HG03060 (cell line): ENCODE data around the gene AOC1.

Experiments
- ATAC-seq: cut with Tn5 transposase; IDR thresholded peaks from one replicate; pipeline ENCODE4 v1.9.1; 2021; ENCODE audit warnings: low read depth, moderate number of reproducible peaks; ENCODE audit not compliant: unreplicated experiment

Gene AOC1

DNA sequence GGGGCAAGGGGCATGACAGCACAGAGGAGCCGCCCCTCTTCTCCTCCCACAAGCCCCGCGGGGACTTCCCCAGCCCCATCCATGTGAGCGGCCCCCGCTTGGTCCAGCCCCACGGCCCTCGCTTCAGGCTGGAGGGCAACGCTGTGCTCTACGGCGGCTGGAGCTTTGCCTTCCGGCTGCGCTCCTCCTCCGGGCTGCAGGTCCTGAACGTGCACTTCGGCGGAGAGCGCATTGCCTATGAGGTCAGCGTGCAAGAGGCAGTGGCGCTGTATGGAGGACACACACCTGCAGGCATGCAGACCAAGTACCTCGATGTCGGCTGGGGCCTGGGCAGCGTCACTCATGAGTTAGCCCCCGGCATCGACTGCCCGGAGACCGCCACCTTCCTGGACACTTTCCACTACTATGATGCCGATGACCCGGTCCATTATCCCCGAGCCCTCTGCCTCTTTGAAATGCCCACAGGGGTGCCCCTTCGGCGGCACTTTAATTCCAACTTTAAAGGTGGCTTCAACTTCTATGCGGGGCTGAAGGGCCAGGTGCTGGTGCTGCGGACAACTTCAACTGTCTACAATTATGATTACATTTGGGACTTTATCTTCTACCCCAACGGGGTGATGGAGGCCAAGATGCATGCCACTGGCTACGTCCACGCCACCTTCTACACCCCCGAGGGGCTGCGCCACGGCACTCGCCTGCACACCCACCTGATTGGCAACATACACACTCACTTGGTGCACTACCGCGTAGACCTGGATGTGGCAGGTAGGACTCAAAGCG, 5.1 kb downstream of the AOC1 start:
- no peak for ATAC-seq

DNA sequence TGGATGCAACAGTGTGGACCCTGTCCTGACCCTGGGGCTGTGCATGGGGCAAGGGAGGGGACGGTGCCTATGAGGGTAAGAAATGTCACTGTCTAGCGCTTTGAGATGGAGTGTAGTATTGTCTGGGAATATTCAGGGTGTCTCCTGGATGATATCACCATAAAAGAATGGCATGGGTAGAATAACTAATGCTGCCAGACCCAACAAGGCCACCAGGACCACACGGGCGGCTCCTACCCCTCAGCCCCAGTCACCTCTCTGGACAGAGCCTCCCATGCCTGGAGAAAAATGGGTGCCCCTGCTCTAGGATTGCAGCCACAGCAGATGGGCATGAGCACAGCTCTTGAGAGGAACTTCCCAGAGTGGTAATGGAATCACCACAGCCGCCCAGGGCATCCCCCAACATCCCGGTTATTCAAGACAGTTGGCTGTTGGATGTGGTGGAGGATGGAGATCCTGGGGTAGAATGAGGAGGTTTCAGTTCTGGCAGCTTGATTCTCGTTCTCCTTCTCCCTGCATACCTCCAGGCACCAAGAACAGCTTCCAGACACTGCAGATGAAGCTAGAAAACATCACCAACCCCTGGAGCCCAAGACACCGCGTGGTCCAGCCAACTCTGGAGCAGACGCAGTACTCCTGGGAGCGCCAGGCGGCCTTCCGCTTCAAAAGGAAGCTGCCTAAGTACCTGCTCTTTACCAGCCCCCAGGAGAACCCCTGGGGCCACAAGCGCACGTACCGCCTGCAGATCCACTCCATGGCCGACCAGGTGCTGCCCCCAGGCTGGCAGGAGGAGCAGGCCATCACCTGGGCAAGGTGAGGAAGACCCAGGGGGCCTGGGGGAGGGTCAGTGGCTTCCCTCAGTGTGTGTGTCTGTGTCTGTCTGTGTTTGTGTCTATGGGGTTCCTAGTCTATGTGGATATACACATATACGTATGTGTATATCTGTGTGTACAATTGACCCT, 6.2 kb downstream of the AOC1 start:
- no peak for ATAC-seq

DNA sequence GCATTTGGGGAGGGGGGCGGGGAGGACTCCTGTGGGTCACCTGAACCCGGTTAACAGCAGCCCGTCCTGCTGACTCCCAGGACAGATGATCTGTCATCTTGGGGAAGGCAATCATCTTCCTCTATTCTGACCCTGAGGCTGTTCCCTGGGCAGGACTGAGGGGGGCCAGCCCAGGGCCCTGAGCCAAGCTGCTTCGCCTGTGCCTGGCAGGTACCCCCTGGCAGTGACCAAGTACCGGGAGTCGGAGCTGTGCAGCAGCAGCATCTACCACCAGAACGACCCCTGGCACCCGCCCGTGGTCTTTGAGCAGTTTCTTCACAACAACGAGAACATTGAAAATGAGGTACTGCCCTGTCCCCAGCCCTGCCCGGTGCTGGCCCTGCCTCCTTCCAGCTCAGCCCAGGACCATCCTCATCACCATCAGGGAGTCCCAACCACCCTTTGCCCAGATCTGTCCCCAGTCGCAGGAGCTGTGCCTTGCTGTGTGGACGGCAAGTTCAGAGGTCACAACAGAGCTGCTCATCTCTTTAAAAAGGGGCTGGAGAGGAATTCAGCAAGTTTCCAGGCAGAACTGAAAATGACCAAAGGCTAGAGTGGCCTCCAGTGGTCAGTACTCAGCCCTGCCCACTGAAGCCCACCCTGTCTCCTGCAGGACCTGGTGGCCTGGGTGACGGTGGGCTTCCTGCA, 8.1 kb downstream of the AOC1 start:
- ATAC-seq, result no peak

DNA sequence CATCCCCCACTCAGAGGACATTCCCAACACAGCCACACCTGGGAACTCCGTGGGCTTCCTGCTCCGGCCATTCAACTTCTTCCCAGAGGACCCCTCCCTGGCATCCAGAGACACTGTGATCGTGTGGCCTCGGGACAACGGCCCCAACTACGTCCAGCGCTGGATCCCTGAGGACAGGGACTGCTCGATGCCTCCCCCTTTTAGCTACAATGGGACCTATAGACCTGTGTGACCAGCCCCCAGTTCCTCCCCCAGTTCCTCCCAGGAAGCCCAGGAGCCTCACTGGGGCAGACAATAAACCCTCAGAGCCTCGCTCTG, 8.6 kb downstream of the AOC1 start:
- ATAC-seq, result no peak

DNA sequence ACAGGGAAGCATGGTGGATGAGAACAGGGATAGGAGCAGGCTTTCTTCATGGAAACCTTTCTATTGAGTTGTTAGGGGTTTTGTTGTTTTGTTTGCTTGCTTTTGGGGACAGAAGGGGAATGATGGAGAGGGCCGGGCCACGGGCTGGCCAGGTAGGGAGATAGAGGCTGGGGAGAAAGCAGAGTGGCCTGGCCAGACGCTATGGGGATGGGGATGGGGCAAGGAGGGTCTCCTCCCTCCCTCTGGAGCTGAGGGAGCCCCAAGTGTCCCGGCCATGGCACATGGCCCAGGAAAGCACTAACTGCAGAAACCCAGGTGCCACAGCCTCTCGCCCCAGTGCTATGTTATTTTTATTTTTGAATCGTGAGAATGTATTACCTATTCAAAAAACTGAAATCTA, 10.0 kb downstream of the AOC1 start:
- ATAC-seq, result no peak

DNA sequence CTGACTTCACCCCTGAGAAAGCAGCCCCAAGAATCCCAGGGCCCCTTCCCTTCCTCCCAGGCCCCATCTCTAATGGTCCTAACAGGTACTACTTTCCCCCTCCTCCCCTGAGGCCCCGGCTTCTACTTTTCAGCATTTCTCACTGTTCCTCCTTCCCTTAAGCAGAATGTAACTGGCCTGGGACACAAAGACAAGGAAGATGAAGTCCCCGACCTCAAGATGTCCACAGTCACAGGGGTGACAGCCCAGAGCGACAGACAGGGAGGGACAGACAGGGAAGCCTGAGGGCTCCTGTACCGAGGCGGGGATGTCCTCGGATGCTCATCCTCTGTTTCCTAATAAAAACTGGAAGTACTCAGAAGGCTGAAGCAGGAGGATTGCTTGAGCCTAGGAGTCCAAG, 11.6 kb downstream of the AOC1 start:
- no peak for ATAC-seq

DNA sequence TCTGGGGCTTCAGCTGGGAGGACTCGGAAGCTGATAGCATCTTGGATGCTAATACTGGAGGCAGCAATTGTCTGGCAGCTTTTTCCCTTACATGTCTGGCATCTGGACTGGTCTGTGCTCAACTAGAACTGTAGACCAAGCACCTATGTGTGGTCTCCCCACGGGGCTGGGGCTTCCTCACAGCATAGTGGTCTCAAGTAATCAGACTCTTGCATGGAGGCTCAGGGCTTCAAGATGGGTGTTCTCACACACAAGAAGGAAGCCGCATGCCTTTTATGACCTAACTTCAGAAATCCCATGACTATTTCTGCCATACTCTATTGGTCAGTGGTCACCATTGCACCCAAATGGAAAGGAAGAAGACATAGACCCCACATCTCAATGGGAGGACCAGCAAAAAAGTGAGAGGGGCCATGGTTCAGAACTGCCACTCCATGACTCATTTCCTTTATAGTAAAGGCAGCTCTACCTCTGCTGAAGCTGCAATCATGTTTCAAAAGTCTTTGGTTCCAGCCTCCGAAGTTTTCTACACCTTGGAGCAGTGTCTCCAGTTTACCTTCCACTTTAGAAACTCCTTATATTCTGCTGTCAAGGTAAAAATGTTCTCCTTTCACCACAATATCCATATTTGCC, 14.7 kb downstream of the AOC1 start:
- no peak for ATAC-seq

DNA sequence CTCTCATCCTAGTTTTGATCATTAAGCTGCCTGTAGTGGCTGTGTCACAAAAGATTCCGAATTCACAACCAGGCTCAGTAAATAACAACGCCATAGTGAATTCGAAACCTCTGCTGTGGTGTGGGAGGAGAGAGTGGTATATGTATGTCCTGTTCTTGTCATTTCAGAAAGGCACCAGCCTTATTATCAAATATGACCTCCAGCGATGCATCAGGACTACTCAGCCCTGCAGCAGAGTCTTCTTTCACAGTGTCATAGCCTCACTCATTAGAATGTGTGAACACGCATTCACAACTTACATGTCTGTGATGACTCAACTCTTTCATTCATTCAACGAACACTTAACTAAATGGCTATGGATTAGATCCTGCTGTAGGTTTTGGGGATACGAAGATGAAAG, 15.3 kb downstream of the AOC1 start:
- no peak for ATAC-seq

DNA sequence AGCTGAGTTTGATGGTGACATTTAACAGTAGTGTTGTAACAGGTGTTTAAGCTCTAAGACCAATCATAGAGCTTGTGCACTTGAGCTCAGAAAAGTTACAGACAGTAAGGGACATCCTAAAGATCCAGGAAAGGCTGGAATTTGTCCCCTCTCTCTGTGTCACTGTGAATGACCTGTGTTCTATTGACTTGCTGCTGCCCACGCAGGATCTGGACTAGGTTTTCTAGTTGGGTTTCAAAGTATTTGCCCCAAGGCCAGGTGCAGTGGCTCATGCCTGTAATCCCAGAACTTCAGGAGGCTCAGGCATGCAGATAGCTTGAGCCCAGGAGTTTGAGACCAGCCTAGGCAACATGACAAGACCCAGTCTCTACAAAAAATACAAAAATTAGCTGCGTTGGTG, 17.1 kb downstream of the AOC1 start:
- ATAC-seq, result no peak

DNA sequence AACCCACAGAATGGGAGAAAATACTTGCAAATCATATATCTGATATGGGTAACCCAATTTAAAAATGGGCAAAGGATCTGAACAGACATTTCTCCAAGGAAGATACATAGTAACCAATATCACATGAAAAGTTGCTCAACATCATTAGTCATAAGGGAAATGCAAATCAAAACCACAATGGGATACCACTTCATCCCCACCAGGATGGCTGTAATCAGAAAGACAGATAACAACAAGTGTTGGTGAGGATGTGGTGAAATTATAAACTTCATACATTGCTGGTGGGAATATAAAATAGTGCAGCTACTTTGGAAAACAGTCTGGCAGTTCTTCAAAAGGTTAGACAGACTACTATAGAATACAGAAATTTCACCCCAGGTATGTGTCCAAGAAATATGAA, 19.3 kb downstream of the AOC1 start:
- ATAC-seq, result no peak

DNA sequence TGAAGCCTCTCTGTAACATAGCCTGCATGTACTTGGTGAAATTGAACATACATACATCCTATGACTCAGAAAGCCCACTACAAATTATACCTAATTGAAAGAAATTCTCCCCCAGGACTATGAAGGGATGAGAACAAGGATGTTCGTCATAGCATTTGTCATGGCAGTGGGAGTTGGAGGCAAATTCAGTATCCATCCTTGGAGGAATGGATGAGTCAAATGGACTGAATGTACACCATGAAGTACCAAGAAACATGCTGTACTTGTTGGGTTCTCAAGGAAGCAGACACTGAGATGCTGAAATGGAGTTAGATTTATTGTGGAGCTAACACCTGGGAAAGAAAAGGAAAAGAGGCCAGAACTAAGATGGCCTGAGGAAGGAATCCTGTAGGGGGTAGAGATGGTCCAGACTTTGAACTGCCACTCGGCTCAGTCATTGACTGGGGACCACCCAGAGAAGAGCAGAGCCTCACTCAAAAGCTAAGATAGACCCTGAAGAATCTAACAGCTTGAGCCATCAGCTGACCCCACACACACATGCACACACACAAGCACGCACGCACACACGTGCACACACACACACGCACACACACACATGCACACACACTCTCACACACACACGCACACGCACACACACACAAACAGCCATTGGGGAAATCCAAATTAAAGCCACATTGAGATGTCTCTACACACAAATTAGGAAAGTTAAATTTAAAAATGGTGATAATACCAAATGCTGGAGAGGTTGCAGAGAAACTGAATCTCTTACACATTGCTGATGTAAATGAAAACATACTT, 22.3 kb downstream of the AOC1 start:
- ATAC-seq, result no peak

DNA sequence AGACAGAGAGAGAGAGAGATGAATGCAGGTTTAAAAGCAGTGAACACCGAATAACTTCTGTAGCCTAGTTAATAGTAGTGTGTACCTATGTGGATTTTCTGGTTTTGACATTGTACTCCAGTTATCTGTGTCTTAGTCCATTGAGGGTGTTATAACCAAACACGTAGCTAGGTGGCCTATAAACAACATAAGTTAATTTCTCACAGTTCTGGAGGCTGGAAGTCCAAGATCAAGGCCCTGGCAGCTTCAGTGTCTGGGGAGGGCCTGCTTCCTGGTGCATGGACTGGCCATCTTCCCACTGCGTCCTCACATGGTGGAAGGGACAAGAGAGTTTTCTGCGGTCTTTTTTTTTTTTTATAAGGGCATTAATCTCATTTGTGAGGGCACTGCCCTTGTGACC, 23.5 kb downstream of the AOC1 start:
- ATAC-seq, result no peak

DNA sequence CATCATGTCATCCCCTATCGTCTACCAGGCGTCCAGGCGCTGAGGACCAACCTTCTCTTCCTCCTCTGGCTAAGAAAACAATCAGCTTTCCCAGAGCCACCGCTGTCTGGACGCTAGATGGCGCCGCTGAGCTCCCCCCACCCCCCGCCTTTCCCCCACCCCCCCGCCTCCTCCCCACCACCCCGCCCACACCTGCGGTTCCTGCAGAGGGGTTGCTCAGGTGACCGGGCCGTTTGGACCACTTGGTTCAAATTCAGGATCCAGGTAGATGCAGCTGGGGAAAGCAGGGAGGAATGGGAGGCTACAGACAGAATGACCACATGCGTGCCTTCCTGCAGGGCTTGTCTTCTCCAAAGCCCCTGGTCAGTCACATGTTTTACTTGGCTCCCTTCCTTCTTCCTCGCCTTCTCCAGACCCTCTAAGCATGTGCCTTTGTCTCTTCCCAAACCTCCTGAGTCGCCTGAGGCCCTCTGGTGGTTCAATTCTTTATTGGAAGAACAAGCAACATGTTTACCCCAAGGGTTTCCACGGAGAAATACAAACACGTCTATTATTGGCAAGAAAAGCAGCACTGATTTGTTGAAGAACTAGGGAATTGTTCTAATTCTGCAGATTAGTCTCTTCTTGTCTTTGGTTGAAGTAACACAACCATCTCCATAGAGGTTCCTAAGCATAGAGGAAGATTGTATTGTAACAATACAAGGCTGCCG, 24.7 kb downstream of the AOC1 start:
- no peak for ATAC-seq

DNA sequence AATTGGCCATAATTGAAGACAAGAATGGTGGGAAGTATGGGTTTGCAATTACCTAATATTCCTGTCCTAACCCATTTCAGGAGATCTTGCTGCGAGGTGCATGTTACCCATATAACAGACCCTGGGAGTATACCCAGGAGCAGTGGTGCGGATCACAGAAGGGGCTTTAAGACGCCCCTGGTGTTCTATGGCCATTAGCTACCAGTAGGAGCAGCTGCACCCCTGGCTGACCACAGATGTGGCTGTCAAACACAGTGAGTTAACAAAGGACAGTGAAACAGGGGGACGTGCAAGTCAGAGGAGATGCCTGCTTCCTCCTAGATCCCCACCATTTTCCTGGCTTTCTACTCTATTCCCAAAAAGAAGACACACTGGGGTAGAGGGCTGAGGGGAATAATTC, 25.2 kb downstream of the AOC1 start:
- no peak for ATAC-seq

DNA sequence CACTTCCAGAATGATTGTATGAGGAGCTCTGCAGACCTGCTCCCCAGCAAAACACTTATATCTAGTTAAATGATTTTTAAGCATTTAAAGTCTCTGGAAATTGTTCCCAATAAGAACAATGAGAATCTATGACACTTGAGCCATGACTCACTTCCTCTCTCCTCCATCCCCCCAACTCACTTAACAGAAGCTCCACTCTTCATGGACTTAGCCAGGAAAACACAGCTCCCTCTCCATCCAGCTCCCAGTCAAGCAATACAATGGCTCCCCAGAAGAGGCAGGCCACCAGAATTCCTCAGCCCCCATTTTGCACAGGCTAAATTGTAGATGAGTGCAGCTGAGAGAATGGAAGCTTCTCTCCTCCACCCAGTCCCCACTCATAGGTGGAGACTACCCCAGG, 27.0 kb downstream of the AOC1 start:
- ATAC-seq, result no peak

DNA sequence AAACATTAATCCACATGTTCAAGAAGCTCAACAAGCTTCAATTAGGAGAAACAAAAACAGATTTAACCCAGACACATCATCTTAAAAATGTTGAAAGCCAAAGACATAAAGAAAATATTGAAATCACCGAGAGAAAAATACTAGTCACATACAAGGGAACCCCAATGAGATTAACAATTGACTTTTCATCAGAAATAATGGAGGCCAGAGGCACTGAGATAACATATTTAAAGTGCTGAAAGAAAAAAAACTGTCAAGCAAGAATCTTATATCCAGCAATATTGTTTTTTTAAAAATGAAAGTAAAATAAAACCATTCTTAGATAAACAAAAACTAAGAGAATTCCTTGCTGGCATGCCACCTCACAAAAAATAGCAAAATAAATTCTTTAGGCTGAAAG, 28.9 kb downstream of the AOC1 start:
- ATAC-seq, result no peak

DNA sequence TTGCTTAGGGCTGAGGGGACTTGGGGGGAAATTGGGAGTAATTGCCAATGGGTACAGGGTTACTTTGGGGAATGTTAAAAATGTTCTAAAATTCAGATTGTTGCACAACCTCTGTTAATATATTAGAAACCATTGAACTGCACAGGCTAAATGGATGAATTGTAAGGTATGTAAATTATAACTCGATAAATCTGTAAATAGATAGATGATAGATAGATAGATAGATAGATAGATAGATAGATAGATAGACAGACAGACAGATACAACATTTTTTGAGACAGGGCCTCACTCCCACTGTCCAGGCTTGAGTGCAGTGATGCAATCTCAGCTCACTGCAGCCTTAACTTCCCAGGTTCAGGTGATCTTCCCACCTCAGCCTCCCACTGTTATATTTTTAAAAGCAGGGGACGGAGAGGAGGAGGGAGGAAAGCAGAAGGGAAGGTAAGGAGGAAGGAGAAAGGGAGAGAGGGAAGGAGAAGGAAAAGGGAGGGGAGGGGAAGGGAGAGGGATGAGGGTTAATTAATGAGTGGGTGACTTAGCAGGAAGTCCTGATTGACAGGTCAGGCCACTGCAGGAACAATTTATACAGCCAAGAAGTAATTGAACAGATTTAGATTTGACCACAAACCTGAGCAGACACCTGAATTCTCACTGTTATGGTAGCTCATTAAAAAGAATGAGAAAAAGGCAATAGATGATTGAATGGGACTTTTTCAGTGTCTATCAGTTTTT, 38.7 kb downstream of the AOC1 start:
- ATAC-seq, result no peak

DNA sequence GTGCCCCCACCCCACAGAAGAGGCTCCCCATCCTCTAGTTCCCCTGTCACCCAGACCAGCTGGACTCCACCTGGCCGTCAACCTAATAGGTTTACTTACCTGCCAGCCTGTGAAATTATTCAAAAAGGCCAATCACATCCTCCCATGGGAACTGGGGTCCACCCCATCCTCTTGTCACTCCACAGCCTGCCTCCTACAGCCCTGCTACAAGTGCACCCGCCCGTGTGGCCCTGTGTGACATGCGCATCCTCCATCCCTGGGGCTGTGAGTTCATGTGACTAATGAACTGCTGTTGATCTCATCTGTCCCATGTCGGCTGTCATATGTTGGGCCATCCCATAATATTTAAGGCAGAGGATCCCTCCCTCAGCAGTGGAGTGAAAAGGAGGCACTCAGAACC, 39.4 kb downstream of the AOC1 start:
- ATAC-seq, result no peak

DNA sequence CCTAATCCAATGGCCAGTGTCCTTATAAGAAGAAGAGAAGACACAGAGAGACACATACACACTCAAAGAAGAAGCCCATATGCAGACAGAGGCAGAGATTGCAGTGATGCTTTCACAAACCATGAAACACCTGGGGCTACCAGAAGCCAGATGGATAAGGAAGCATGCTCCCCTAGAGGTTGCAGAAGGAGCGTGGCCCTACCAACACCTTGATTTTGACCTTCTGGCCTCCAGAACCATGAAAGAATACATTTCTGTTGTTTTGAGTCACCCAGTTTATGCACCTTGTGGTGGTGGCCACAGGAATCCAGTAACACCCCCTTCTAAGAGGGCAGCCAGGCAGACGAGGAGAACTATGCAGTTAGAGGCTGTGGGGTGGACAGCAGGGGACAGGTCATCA, 43.5 kb downstream of the AOC1 start:
- no peak for ATAC-seq
